Measurements from ENCODE around the gene ODR4.
"Not testable (repeated sequence)": the region's sequence is repeated elsewhere in the genome, so short reads cannot be mapped to it uniquely, and the experiment has no call there.

The ODR4 gene

GRCh38 chr1:186463926-186464325 lies 88.3 kb downstream of the ODR4 start:
- no peaks in the 10 kb centered on the region for H3F3A ChIP-seq (ENCODE audit: low read depth)
- H3K9me3 ChIP-seq (ENCODE audit: insufficient read depth, low read depth, low read length): no peaks in the 10 kb centered on the region
- no peak overlapping the region for H3K4me3 ChIP-seq (ENCODE audit: low read length, poor library complexity, severe bottlenecking)
- H3K4me2 ChIP-seq (ENCODE audit: low read depth, low read length, poor library complexity, severe bottlenecking): no peak overlapping the region
- no peak overlapping the region for H3K9ac ChIP-seq (ENCODE audit: low read depth, low read length, poor library complexity, severe bottlenecking)
- no peaks in the 10 kb centered on the region for H3K36me3 ChIP-seq (ENCODE audit: insufficient read depth, low read length)
- no peaks in the 10 kb centered on the region for H3K79me2 ChIP-seq (ENCODE audit: insufficient read depth, low read length)
- H3K9me2 ChIP-seq (replicated peaks; ENCODE audit: low read depth, low read length): no peaks in the 10 kb centered on the region
- H3K27me3 ChIP-seq (ENCODE audit: insufficient read depth, low read length, poor library complexity, severe bottlenecking): no peaks in the 10 kb centered on the region
- TF ChIP-seq EZH2phosphoT487 (IDR thresholded peaks at IDR 0.05; ENCODE audit: borderline replicate concordance) (no peak), CTCF (conservative IDR thresholded peaks at IDR 0.05; ENCODE audit: low read length) (no peak)
- H4K20me1 ChIP-seq (ENCODE audit: insufficient read depth, low read length, poor library complexity, severe bottlenecking): no peaks in the 10 kb centered on the region
- H3K4me1 ChIP-seq (ENCODE audit: insufficient read depth, low read length, poor library complexity, severe bottlenecking): no peaks in the 10 kb centered on the region
- H2AFZ ChIP-seq (ENCODE audit: low read length): no peak overlapping the region

- not testable (repeated sequence) for H3K27me3 ChIP-seq (ENCODE audit: insufficient read depth, low read length, poor library complexity, severe bottlenecking); H3K9me3 ChIP-seq (ENCODE audit: insufficient read depth, low read depth, low read length); H3K4me1 ChIP-seq (ENCODE audit: insufficient read depth, low read length, poor library complexity, severe bottlenecking); H2AFZ ChIP-seq (ENCODE audit: low read length); H3F3A ChIP-seq (ENCODE audit: low read depth); H3K36me3 ChIP-seq (ENCODE audit: insufficient read depth, low read length); H3K79me2 ChIP-seq (ENCODE audit: insufficient read depth, low read length); H3K9me2 ChIP-seq (replicated peaks; ENCODE audit: low read depth, low read length); H3K4me2 ChIP-seq (ENCODE audit: low read depth, low read length, poor library complexity, severe bottlenecking); H3K9ac ChIP-seq (ENCODE audit: low read depth, low read length, poor library complexity, severe bottlenecking); H3K4me3 ChIP-seq (ENCODE audit: low read length, poor library complexity, severe bottlenecking); H4K20me1 ChIP-seq (ENCODE audit: insufficient read depth, low read length, poor library complexity, severe bottlenecking)
Measured at GRCh38 chr1:186465491-186465890, 89.9 kb downstream of the ODR4 start.

GRCh38 chr1:186465946-186466345 lies 90.3 kb downstream of the ODR4 start:
- Histone ChIP-seq H2AFZ (ENCODE audit: low read length) (no peak overlapping the region), H3K4me2 (ENCODE audit: low read depth, low read length, poor library complexity, severe bottlenecking) (no peak overlapping the region), H3K9ac (ENCODE audit: low read depth, low read length, poor library complexity, severe bottlenecking) (no peak overlapping the region), H3K9me3 (ENCODE audit: insufficient read depth, low read depth, low read length) (no peaks in the 10 kb centered on the region), H3K4me1 (ENCODE audit: insufficient read depth, low read length, poor library complexity, severe bottlenecking) (no peaks in the 10 kb centered on the region), H3K9me2 (replicated peaks; ENCODE audit: low read depth, low read length) (no peaks in the 10 kb centered on the region), H4K20me1 (ENCODE audit: insufficient read depth, low read length, poor library complexity, severe bottlenecking) (no peaks in the 10 kb centered on the region), H3K79me2 (ENCODE audit: insufficient read depth, low read length) (no peaks in the 10 kb centered on the region), H3F3A (ENCODE audit: low read depth) (no peaks in the 10 kb centered on the region), H3K36me3 (ENCODE audit: insufficient read depth, low read length) (no peaks in the 10 kb centered on the region), H3K4me3 (ENCODE audit: low read length, poor library complexity, severe bottlenecking) (no peak overlapping the region), H3K27me3 (ENCODE audit: insufficient read depth, low read length, poor library complexity, severe bottlenecking) (no peaks in the 10 kb centered on the region)
- TF ChIP-seq CTCF (conservative IDR thresholded peaks at IDR 0.05; ENCODE audit: low read length): no peak
- TF ChIP-seq EZH2phosphoT487 (IDR thresholded peaks at IDR 0.05; ENCODE audit: borderline replicate concordance): no peak

All from Loucy (cell line).